OCI-LY1 (cell line): ENCODE measurements around the gene PP2D1.

Experiments
- H2AFZ ChIP-seq: fragments of 200-600 bp; sonication (generic), shearing (Covaris generic); 2 replicates; pipeline ENCODE4 v1.6.0; 2014; ENCODE audit warnings: antibody characterized with exemption, mild to moderate bottlenecking, low read length
- H3F3A ChIP-seq: fragments of 200-600 bp; sonication (generic), shearing (Covaris generic); 2 replicates; pipeline ENCODE4 v1.6.0; 2014; ENCODE audit warnings: mild to moderate bottlenecking, antibody characterized with exemption, low read length, moderate library complexity; ENCODE audit not compliant: insufficient read depth
- H3K27ac ChIP-seq: fragments of 200-600 bp; sonication (generic); 2 replicates; pipeline ENCODE4 v1.5.1; 2014; ENCODE audit warnings: low read length, mixed run types, mild to moderate bottlenecking, low read depth; ENCODE audit not compliant: poor library complexity, severe bottlenecking
- H3K27me3 ChIP-seq: fragments of 200-600 bp; sonication (generic); 2 replicates; pipeline ENCODE4 v1.6.0; 2014; ENCODE audit warnings: antibody characterized with exemption, mild to moderate bottlenecking, low read length, moderate library complexity; ENCODE audit not compliant: insufficient read depth
- H3K36me3 ChIP-seq: fragments of 200-600 bp; sonication (generic); 2 replicates; pipeline ENCODE4 v1.6.1; 2014; ENCODE audit warnings: mild to moderate bottlenecking, antibody characterized with exemption, low read length, moderate library complexity, mixed read lengths; ENCODE audit not compliant: insufficient read depth
- H3K4me1 ChIP-seq: fragments of 200-600 bp; sonication (generic); 2 replicates; pipeline ENCODE4 v1.5.1; 2014; ENCODE audit warnings: mild to moderate bottlenecking, low read length, moderate library complexity; ENCODE audit not compliant: insufficient read depth, severe bottlenecking
- H3K4me2 ChIP-seq: fragments of 200-600 bp; sonication (generic), shearing (Covaris generic); 2 replicates; pipeline ENCODE4 v1.6.1; 2014; ENCODE audit warnings: low read length
- H3K4me3 ChIP-seq: fragments of 200-600 bp; sonication (generic); 2 replicates; pipeline ENCODE4 v1.5.1; 2014; ENCODE audit warnings: low read length, low read depth, mild to moderate bottlenecking, mixed read lengths; ENCODE audit not compliant: poor library complexity, severe bottlenecking
- H3K79me2 ChIP-seq: fragments of 200-600 bp; shearing (Covaris generic); 2 replicates; pipeline ENCODE4 v1.6.1; 2016; ENCODE audit warnings: mixed run types, low read length, mixed read lengths; ENCODE audit not compliant: insufficient read depth
- H3K9ac ChIP-seq: fragments of 200-600 bp; sonication (generic), shearing (Covaris generic); 2 replicates; pipeline ENCODE4 v1.6.1; 2014; ENCODE audit warnings: mild to moderate bottlenecking, low read length, mixed read lengths
- H3K9me2 ChIP-seq: fragments of 200-600 bp; sonication (generic), shearing (Covaris generic); 2 replicates; pipeline ENCODE4 v1.6.1; 2014; ENCODE audit warnings: low read depth, mild to moderate bottlenecking, low read length, mixed read lengths
- H3K9me3 ChIP-seq: fragments of 200-600 bp; shearing (Covaris generic); 2 replicates; pipeline ENCODE4 v1.6.1; 2014; ENCODE audit warnings: low read length, mixed read lengths
- H4K20me1 ChIP-seq: fragments of 200-600 bp; sonication (generic), shearing (Covaris generic); 2 replicates; pipeline ENCODE4 v1.6.0; 2016; ENCODE audit warnings: mild to moderate bottlenecking, low read length; ENCODE audit not compliant: insufficient read depth
- CTCF ChIP-seq: fragments of 200-600 bp; sonication (generic), shearing (Covaris generic); IDR thresholded peaks from 2 replicates; pipeline ENCODE4 v1.5.1; 2017; ENCODE audit warnings: mild to moderate bottlenecking, antibody characterized with exemption, low read length, moderate library complexity, mixed read lengths
- EZH2 ChIP-seq: fragments of 200-600 bp; sonication (generic), shearing (Covaris generic); IDR thresholded peaks from 2 replicates; pipeline ENCODE4 v1.8.0; 2017; ENCODE audit warnings: borderline replicate concordance, mixed run types, mild to moderate bottlenecking, antibody characterized with exemption, low read length, moderate library complexity, mixed read lengths

Gene PP2D1

GRCh38 chr3:20051123-20051806 is 39.2 kb upstream of the PP2D1 start:
- TF ChIP-seq CTCF (no peak), EZH2 (no peak)
- Histone ChIP-seq H3K4me1 (peaks cover 62% of the 10 kb centered on the region), H3K27me3 (no peaks in the 10 kb centered on the region), H3K36me3 (no peaks in the 10 kb centered on the region), H3K9me2 (no peaks in the 10 kb centered on the region), H3K4me3 (no peak overlapping the region), H4K20me1 (no peaks in the 10 kb centered on the region), H3K4me2 (no peak overlapping the region), H3K9ac (no peak overlapping the region), H3K9me3 (no peaks in the 10 kb centered on the region), H3F3A (0 out of 2 replicates have a peak, but pooled peaks cover 6% of the 10 kb centered on the region), H2AFZ (no peak overlapping the region), H3K79me2 (peaks cover 26% of the 10 kb centered on the region), H3K27ac (peak overlapping the region; percentile 20)

- TF ChIP-seq EZH2 (no peak), CTCF (no peak)
- peak overlapping the region; percentile 72 for H3K4me2 ChIP-seq
- no peak overlapping the region for H2AFZ ChIP-seq
These were observed 36.2 kb upstream of the PP2D1 start for GRCh38 chr3:20047976-20048883.

GRCh38 chr3:20047341-20047779 is 35.3 kb upstream of the PP2D1 start:
- peaks cover 69% of the 10 kb centered on the region for H3K4me1 ChIP-seq
- H3K9me3 ChIP-seq: no peaks in the 10 kb centered on the region
- H3K4me3 ChIP-seq: peak overlapping the region; percentile 47
- H3K27ac ChIP-seq: peak overlapping the region; percentile 84
- H4K20me1 ChIP-seq: no peaks in the 10 kb centered on the region
- H2AFZ ChIP-seq: no peak overlapping the region
- TF ChIP-seq CTCF (no peak), EZH2 (no peak)
- H3K9me2 ChIP-seq: no peaks in the 10 kb centered on the region
- H3K4me2 ChIP-seq: peak overlapping the region; percentile 72
- H3K27me3 ChIP-seq: no peaks in the 10 kb centered on the region
- peaks cover 37% of the 10 kb centered on the region for H3K79me2 ChIP-seq
- peaks cover 4% of the 10 kb centered on the region; the same call in 1 of the 2 replicates for H3F3A ChIP-seq
- H3K9ac ChIP-seq: peak overlapping the region; percentile 64; the same call in 1 of the 2 replicates
- no peaks in the 10 kb centered on the region for H3K36me3 ChIP-seq

More at GRCh38 chr3:20047976-20048883, 36.2 kb upstream of the PP2D1 start:
- peak overlapping the region; percentile 84 for H3K27ac ChIP-seq
- H3F3A ChIP-seq: no peaks in the 10 kb centered on the region
- H3K9ac ChIP-seq: peak overlapping the region; percentile 64
- H3K4me1 ChIP-seq: peaks cover 60% of the 10 kb centered on the region
- H4K20me1 ChIP-seq: no peaks in the 10 kb centered on the region
- no peaks in the 10 kb centered on the region for H3K36me3 ChIP-seq
- H3K9me3 ChIP-seq: no peaks in the 10 kb centered on the region
- no peaks in the 10 kb centered on the region for H3K27me3 ChIP-seq
- peak overlapping the region; percentile 47 for H3K4me3 ChIP-seq
- H3K9me2 ChIP-seq: no peaks in the 10 kb centered on the region
- peaks cover 37% of the 10 kb centered on the region for H3K79me2 ChIP-seq
